Measurements from ENCODE around the gene ACMSD.

- TF ChIP-seq CTCF (conservative IDR thresholded peaks at IDR 0.05; ENCODE audit: low read depth, low read length), result no peak
- no peak for TF ChIP-seq POLR2A (IDR thresholded peaks at IDR 0.05; ENCODE audit: low read depth, low read length)
- TF ChIP-seq FOS (IDR thresholded peaks at IDR 0.05; ENCODE audit: low read depth, low read length), result no peak
- no peak for TF ChIP-seq RCOR1 (IDR thresholded peaks at IDR 0.05; ENCODE audit: insufficient replicate concordance, low read length)
Observed at GRCh38 chr2:134846213-134846612, 7.8 kb downstream of the ACMSD start.
